Type B pancreatic cell (in vitro differentiated cells): ENCODE data around the gene OTUD4. TPM values are rescaled to one million over a fixed set of nuclear protein-coding genes. Genes with fewer than 3 reads are reported as not detected.
"Not testable (repeated sequence)": the region's sequence is repeated elsewhere in the genome, so short reads cannot be mapped to it uniquely, and the experiment has no call there.

ENCODE experiments used
- DNase-seq: peaks from one replicate; pipeline ENCODE4 v3.0.0; 2021; ENCODE audit warnings: mixed read lengths; ENCODE audit not compliant: unreplicated experiment; ENCODE audit errors: extremely low spot score
- H3K27ac Mint-ChIP-seq: 2 replicates; pipeline ENCODE4 v1.8.0; 2021; ENCODE audit warnings: mild to moderate bottlenecking, mixed read lengths
- H3K27me3 Mint-ChIP-seq: 2 replicates; pipeline ENCODE4 v1.8.0; 2021; ENCODE audit warnings: mixed read lengths
- H3K36me3 Mint-ChIP-seq: 2 replicates; pipeline ENCODE4 v1.8.0; 2021; ENCODE audit warnings: mixed read lengths
- H3K4me1 Mint-ChIP-seq: one replicate; pipeline ENCODE4 v1.8.0; 2021; ENCODE audit warnings: mixed read lengths; ENCODE audit not compliant: unreplicated experiment
- H3K4me3 Mint-ChIP-seq: 2 replicates; pipeline ENCODE4 v1.8.0; 2021; ENCODE audit warnings: mild to moderate bottlenecking, mixed read lengths
- H3K9me3 Mint-ChIP-seq: 2 replicates; pipeline ENCODE4 v1.8.0; 2021; ENCODE audit warnings: mixed read lengths
- CTCF ChIP-seq: fragments of 200-600 bp; sonication (generic); conservative IDR thresholded peaks from 2 replicates; pipeline ENCODE4 v1.5.0; 2021; ENCODE audit warnings: antibody characterized with exemption, mild to moderate bottlenecking
- long read RNA-seq: library from polyadenylated mRNA; unstranded; transcript quantifications from one replicate; pipeline ENCODE4 v2.0.0, GENCODE V29; 2020
- total RNA-seq: library from RNA; stranded (reverse); gene quantifications from 2 replicates; pipeline ENCODE4 v1.2.1, GENCODE V29; 2021; ENCODE audit warnings: low replicate concordance

The OTUD4 gene
- total RNA-seq: 38.8 and 39.0 TPM in 2 replicates
- long read RNA-seq, full-length matches to known transcripts: 2 of 20 reads
- long read RNA-seq, partial matches to known transcripts: 7 of 20 reads
- long read RNA-seq, other reads (novel, unspliced or antisense): 11 of 20 reads

GRCh38 chr4:145180298-145181090 is at the start of gene OTUD4:
TSS of gene OTUD4 (minus strand) at chr4:145180589. CDS start at chr4:145179973, 616 bp downstream.
- DNase-seq: peak; percentile 97
- H3K27ac Mint-ChIP-seq: peak within 1 kb of the TSS; percentile 98
- no peaks in the 10 kb centered on the region for H3K27me3 Mint-ChIP-seq
- no peaks in the 10 kb centered on the region for H3K36me3 Mint-ChIP-seq
- TF ChIP-seq CTCF: peak; percentile 11
- peak within 1 kb of the TSS; percentile 97 for H3K4me3 Mint-ChIP-seq
- no peaks in the 10 kb centered on the region for H3K9me3 Mint-ChIP-seq
- peaks cover 23% of the 10 kb centered on the region for H3K4me1 Mint-ChIP-seq

- not testable (repeated sequence) for H3K4me3 Mint-ChIP-seq, H3K27ac Mint-ChIP-seq, H3K4me1 Mint-ChIP-seq, H3K9me3 Mint-ChIP-seq, H3K36me3 Mint-ChIP-seq, H3K27me3 Mint-ChIP-seq, DNase-seq
Observed at GRCh38 chr4:145223228-145223627, 42.8 kb upstream of the OTUD4 start.

GRCh38 chr4:145221529-145221928 is 41.1 kb upstream of the OTUD4 start:
- DNase-seq, H3K27ac Mint-ChIP-seq, H3K4me3 Mint-ChIP-seq, H3K9me3 Mint-ChIP-seq, H3K27me3 Mint-ChIP-seq, H3K36me3 Mint-ChIP-seq, H3K4me1 Mint-ChIP-seq: not testable (repeated sequence)

- Mint-ChIP-seq H3K36me3 (no peaks in the 10 kb centered on the region), H3K27ac (no peak overlapping the region), H3K27me3 (no peaks in the 10 kb centered on the region), H3K9me3 (no peaks in the 10 kb centered on the region), H3K4me3 (no peak overlapping the region), H3K4me1 (no peaks in the 10 kb centered on the region)
- DNase-seq: no peak
- no peak for TF ChIP-seq CTCF
Observed at GRCh38 chr4:145219090-145219489, 38.7 kb upstream of the OTUD4 start.

- Mint-ChIP-seq H3K4me3 (no peak overlapping the region), H3K27me3 (no peaks in the 10 kb centered on the region), H3K4me1 (no peaks in the 10 kb centered on the region), H3K36me3 (no peaks in the 10 kb centered on the region), H3K9me3 (no peaks in the 10 kb centered on the region), H3K27ac (no peak overlapping the region)
- no peak for DNase-seq
- no peak for TF ChIP-seq CTCF
Observed at GRCh38 chr4:145218251-145218650, 37.9 kb upstream of the OTUD4 start.

GRCh38 chr4:145217349-145217748 is 37.0 kb upstream of the OTUD4 start:
- Mint-ChIP-seq H3K4me1 (no peaks in the 10 kb centered on the region), H3K36me3 (no peaks in the 10 kb centered on the region), H3K27ac (no peak overlapping the region), H3K27me3 (no peaks in the 10 kb centered on the region), H3K4me3 (no peak overlapping the region), H3K9me3 (no peaks in the 10 kb centered on the region)
- DNase-seq: no peak
- TF ChIP-seq CTCF: no peak
